ENCODE data around the gene MAP6. TPM values are rescaled to one million over a fixed set of nuclear protein-coding genes. Genes with fewer than 3 reads are reported as not detected.

The MAP6 gene
- total RNA-seq, 1 donor from 2014 or later, result 0.92 TPM

- Mint-ChIP-seq H3K27me3 (ENCODE audit: low read depth) (peaks cover 7% of the 10 kb centered on the region), H3K9me3 (no peaks in the 10 kb centered on the region), H3K4me1 (peaks cover 12% of the 10 kb centered on the region), H3K27ac (no peak overlapping the region), H3K36me3 (no peaks in the 10 kb centered on the region), H3K4me3 (no peak overlapping the region)
- no peak for DNase-seq (ENCODE audit: low spot score in 2 of 2, unreplicated experiment in 2 of 2)
- no peak for TF ChIP-seq CTCF (IDR thresholded peaks at IDR 0.05; ENCODE audit: unreplicated experiment)
These were observed 67.3 kb downstream of the MAP6 start for GRCh38 chr11:75601494-75601893.

DNA sequence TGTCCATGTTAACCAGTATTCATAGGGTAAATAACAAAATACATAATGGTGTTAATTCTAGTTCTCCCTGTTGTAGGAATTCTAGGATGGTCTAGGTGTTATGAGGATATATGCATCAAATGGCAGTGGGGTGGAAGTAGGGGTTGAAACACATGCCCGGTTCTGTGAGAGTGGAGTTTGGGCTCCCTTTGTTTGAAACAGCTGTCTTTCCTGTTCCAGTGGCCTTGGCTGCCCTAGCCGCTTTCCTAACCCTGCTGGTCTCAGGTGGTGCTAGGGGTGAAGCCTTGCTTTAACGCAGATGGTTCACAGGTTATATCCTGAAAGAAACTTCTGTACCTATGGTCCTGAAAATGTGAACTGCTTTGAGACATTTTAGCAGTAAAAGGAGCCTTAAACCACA lies 68.5 kb downstream of the MAP6 start:
- TF ChIP-seq CTCF (IDR thresholded peaks at IDR 0.05; ENCODE audit: unreplicated experiment), result no peak
- DNase-seq (ENCODE audit: low spot score in 2 of 2, unreplicated experiment in 2 of 2), result no peak
- Mint-ChIP-seq H3K36me3 (no peaks in the 10 kb centered on the region), H3K9me3 (no peaks in the 10 kb centered on the region), H3K4me3 (no peak overlapping the region), H3K4me1 (peaks cover 12% of the 10 kb centered on the region), H3K27me3 (ENCODE audit: low read depth) (peaks cover 10% of the 10 kb centered on the region), H3K27ac (no peak overlapping the region)

DNA sequence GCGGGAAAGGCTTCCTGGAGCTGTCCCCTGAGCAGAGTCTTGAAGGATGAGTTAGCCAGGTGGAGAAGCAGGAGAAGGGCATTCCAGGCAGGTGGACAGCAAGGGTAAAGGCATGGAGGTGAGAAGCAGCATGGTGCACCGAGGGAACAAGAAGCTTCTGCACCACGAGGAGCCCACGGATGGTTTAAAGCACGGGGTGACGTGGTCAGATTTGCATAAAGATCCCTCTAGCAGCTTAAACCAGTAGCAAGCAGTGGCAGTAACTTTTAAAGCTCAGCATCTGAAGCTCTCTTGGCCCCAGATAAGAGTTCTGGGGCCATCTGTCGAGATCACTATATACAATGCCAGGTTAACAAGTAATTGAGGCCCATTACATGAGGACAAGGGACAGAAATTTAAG lies 69.9 kb downstream of the MAP6 start:
- H3K4me3 Mint-ChIP-seq, result no peak overlapping the region
- peaks cover 3% of the 10 kb centered on the region for H3K27me3 Mint-ChIP-seq (ENCODE audit: low read depth)
- H3K27ac Mint-ChIP-seq, result no peak overlapping the region

DNA sequence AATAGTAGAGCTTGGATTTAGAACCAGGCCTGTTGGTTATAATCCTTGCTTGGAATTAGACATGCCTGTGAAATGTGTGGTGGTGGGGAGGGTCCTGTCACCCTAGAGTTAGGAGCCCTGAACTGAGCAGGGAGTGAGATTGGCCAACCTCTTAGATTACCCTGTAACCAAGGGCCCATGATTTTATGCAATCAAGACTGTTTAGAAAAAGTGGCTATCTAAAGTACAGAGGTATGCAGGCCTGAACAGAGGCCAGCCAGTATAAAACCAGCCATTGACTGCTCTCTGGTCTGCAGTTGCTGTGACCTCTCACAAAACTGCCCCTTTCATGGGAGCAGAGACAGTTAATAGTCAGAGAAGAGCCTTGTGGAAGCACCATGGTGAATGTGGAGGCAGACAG lies 70.6 kb downstream of the MAP6 start:
- Mint-ChIP-seq H3K36me3 (no peaks in the 10 kb centered on the region), H3K27me3 (ENCODE audit: low read depth) (peaks cover 3% of the 10 kb centered on the region), H3K27ac (no peak overlapping the region), H3K4me1 (peaks cover 31% of the 10 kb centered on the region), H3K4me3 (no peak overlapping the region), H3K9me3 (no peaks in the 10 kb centered on the region)
- TF ChIP-seq CTCF (IDR thresholded peaks at IDR 0.05; ENCODE audit: unreplicated experiment), result no peak
- no peak for DNase-seq (ENCODE audit: low spot score in 2 of 2, unreplicated experiment in 2 of 2)

More for the DNA sequence above, 69.9 kb downstream of the MAP6 start:
- Mint-ChIP-seq H3K9me3 (no peaks in the 10 kb centered on the region), H3K36me3 (no peaks in the 10 kb centered on the region), H3K4me1 (peaks cover 26% of the 10 kb centered on the region)
- no peak for DNase-seq (ENCODE audit: low spot score in 2 of 2, unreplicated experiment in 2 of 2)
- TF ChIP-seq CTCF (IDR thresholded peaks at IDR 0.05; ENCODE audit: unreplicated experiment), result no peak

DNA sequence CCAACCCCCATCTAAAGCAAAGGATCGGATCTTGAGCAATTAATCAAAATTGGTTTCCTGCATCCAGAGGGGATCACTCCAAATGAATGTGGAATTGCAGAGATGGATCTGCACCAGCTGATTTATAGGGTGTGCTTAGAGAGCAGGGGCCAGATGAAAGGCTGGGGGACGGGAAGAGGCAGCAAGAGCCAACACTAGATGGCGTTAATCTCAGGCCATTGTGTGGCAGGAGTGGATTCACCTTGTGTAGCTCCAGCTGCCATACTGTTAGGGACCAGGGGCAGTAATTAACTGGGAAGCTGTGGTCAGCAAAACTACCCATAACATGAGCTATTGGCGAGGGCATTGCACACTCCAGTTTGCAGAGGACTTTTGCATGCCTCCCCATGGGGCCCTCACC lies 71.2 kb downstream of the MAP6 start:
- no peak overlapping the region for H3K4me3 Mint-ChIP-seq
- H3K27ac Mint-ChIP-seq, result no peak overlapping the region
- TF ChIP-seq CTCF (IDR thresholded peaks at IDR 0.05; ENCODE audit: unreplicated experiment), result no peak
- H3K27me3 Mint-ChIP-seq (ENCODE audit: low read depth), result peaks cover 5% of the 10 kb centered on the region
- H3K9me3 Mint-ChIP-seq, result no peaks in the 10 kb centered on the region
- no peaks in the 10 kb centered on the region for H3K36me3 Mint-ChIP-seq
- H3K4me1 Mint-ChIP-seq, result peaks cover 31% of the 10 kb centered on the region
- DNase-seq (ENCODE audit: low spot score in 2 of 2, unreplicated experiment in 2 of 2), result no peak

GRCh38 chr11:75596914-75597313 lies 71.9 kb downstream of the MAP6 start:
- Mint-ChIP-seq H3K4me3 (no peak overlapping the region), H3K27ac (no peak overlapping the region), H3K4me1 (peaks cover 31% of the 10 kb centered on the region), H3K9me3 (no peaks in the 10 kb centered on the region), H3K36me3 (no peaks in the 10 kb centered on the region), H3K27me3 (ENCODE audit: low read depth) (peaks cover 12% of the 10 kb centered on the region)
- TF ChIP-seq CTCF (IDR thresholded peaks at IDR 0.05; ENCODE audit: unreplicated experiment), result no peak
- no peak for DNase-seq (ENCODE audit: low spot score in 2 of 2, unreplicated experiment in 2 of 2)
